GM21423 (cell line): ENCODE data around the gene PSMA5.
"Not testable (repeated sequence)": the region's sequence is repeated elsewhere in the genome, so short reads cannot be mapped to it uniquely, and the experiment has no call there.

Experiments
- ATAC-seq: cut with Tn5 transposase; IDR thresholded peaks from one replicate; pipeline ENCODE4 v1.9.1; 2021; ENCODE audit warnings: mild to moderate bottlenecking, moderate library complexity; ENCODE audit not compliant: unreplicated experiment

Gene PSMA5

DNA sequence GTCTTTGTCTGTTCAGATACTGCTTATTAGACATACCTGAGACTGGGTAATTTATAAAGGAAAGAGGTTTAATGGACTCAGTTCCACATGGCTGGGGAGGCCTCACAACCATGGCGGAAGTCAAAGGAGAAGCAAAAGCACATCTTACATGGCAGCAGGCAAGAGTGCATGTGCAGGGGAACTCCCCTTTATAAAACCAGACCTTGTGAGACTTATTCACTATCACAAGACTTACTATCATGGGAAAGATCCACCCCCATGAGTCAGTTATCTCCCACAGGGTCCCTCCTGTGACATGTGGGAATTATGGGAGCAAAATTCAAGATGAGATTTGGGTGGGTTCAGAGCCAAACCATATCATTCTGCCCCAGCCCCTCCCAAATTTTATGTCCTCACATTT lies 7.1 kb upstream of the PSMA5 start:
- ATAC-seq = no peak

DNA sequence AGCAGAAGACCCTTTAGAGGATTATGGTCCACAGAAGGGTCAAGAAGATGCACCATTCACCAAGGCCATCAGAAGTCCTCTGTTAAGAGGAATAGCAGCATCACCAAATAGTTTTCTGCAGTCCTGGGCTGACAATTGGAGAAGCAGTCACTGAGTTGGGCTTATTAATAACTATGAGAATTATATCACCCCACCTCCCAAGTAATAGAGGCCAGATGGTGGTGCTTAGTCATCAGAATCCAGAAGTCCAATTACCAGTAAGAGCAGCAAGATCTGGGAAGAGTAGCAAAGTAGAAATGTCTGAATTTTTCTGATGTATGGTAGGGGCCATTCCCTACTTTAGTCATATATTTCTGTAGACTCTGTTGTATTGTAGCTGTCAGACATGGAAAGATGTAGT lies 6.1 kb upstream of the PSMA5 start:
- ATAC-seq = no peak

DNA sequence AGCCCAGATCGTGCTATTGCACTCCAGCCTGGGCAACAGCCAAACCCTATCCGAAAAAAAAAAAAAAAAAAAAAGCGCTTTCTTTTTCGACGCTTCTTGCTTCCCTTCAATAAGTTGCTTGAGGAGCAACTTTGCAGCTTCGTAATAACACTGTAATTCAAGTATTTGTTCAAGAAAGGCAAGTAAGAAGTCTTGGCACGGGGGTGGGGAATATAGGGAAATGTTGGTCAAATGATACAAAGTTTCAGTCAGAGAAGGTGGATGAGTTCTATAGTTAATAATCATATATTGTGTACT lies 871 bp upstream of the PSMA5 start:
- ATAC-seq = no peak

DNA sequence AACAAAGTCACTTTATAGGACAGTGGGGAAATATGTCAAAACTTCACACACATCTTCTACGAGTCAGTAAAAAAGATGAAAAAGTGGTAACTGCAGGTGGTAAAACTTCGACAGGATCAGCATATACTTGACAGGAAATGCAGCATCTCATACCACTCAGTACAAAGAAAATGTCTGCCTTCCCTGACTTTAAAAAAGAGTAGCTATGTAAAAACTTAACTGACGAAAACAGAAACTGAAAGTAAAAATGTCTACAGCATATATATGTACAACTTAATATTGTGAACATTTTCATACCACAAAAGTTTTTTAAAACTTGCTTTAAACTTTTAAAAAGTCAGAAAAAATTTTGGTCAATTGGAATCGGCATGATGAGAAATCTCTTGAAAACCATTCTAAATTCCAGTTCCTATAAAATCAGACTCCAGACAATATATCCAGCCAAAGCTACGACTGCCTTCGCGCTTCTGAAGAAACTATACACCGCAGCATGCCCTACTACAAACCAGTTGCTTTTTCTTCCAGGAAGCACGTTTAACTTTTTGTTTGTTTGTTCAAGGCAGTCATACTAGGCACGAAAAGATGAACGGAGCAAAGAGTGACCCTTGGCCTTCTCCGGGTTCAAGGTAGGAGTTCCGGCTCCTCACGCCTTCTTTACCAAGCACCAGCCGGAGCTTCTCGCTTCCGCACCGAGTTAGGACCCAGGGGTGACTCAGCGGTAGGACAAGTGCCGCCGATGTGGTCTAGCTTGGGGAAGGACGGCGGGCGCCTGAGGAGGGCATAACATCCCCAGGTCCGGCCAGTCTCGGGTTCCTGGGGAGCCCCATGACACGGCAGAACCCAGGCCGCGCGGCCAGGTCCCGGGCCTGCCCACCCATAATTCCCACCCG lies 612 bp downstream of the PSMA5 start:
- peak; percentile 37 for ATAC-seq

DNA sequence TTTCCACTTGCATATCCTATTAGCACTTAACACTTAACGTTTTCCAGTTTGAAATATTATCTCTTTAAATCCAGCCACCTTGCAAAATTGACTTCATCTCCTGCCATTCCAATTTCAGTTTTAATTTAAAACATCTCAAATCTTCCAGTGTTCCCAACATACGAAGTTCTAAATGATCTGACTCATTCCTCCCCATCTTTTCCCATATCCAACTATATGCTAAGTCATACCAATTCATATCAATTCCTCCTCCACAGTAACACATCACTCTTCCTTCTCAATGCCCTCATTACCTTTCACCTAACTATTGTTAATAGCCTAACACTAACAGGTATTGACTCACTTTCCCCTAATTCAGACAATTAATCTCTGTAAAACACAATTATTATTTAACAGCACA lies 2.8 kb downstream of the PSMA5 start:
- no peak for ATAC-seq

DNA sequence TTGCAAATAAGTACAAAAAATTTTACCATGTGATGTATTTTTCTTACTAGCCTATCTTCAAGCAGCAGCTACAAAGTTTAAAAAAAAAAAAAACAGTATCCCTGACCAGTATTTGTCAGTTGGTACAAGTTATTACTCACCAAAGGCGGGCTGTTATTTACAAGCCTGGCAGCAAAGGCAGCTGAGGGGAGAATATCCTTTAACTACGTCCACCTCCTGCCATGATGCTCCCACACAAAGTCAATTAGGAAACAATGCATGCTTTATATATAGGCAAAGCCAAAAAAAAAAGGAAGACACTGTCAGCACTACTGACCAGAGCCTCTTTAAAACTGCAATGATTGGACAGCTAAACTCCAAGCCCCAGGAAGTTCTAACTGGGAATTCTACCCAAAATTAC lies 13.7 kb downstream of the PSMA5 start:
- ATAC-seq = no peak

DNA sequence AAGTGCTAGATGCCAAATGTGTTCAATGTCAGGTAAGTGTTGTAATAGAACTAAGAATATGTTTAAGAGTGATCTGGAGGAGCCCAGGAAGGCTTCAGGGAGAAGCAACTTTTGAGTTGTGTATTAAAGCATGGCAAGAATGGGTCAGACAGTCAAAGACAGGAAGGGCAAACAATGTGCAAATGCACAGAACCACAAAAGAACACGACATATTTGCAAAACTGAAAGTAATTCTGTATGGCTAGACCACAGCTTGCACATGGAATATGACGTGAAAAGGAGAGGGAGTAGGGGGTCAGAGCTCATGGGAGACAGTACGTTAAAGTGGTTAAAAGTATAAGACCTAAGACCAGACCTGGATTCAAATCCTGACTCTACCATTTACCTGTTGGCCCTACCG lies 21.4 kb downstream of the PSMA5 start:
- ATAC-seq = no peak

DNA sequence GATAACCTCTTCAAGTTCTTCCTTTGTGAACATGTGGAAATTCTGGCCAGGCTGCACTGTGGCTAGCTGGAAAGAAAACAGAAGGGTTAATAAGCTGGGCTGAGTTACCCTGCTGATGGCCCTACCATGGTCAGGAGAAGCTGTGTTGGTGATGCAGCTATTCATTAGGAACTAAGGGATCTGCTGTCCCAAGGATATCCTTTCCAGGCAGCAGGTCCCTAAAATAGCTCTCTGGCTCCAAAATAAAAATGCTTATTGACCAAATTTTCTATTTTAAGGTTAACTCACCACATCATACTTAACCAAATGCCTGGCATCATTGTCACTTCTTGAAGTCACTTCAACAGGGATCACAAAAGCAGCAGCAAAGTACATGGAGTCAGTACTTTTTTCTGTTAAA lies 24.2 kb downstream of the PSMA5 start:
- ATAC-seq = no peak

DNA sequence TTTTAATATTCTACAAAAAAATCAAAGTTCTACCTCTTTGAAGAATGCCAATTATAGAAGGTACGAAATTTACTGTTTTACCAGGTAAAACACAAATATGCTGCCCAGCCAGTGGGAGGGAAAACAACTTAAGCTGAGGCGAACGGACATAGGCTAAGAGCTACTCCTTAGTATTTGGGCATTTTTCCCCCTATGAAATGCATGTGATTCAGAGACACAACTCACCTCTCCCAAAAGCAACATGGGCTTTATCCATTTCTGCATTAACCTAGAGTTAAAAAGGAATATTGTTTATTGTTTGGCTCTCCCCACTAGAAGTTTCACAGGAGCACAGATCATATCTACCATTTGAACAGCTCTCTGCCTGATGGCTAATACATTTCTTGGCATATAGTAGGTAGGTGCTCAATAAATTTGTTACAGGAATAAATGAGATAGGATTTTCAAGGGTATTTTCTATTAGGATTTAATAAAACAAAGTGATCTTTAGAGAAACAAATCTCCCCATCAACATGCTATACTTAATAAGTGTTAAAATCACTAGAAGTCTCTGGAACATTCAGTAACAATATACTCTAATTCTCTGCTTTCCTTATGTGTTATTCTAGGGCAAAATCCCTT lies 26.1 kb downstream of the PSMA5 start:
- no peak for ATAC-seq

DNA sequence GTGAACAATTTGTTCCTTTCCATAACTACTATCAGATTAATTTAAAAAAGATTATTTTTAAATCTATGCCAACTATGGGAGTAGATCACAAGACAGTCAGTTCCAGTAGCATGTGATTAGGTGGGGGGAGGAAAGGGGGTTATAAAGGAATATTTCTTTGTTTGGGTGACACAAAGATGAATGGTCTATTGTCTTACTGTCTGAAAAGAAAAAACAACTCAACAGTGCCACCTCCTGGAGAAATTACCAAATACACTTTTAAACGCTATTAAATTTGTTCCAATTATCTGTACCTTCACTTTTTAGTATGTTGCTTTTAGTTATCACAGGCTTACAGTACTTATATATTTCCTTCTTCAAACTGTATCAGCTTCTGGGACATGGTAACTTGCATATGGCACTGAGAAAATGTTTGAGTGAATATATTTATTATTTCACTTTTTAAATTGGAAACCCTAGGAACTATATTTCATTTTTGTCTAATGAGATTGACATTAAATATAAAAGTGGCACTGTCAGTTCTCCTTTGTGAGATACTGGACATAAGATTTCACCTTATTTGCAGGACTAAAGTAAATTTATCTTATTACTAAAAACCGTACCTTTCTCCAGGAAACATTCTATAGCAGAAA lies 26.8 kb downstream of the PSMA5 start:
- no peak for ATAC-seq

DNA sequence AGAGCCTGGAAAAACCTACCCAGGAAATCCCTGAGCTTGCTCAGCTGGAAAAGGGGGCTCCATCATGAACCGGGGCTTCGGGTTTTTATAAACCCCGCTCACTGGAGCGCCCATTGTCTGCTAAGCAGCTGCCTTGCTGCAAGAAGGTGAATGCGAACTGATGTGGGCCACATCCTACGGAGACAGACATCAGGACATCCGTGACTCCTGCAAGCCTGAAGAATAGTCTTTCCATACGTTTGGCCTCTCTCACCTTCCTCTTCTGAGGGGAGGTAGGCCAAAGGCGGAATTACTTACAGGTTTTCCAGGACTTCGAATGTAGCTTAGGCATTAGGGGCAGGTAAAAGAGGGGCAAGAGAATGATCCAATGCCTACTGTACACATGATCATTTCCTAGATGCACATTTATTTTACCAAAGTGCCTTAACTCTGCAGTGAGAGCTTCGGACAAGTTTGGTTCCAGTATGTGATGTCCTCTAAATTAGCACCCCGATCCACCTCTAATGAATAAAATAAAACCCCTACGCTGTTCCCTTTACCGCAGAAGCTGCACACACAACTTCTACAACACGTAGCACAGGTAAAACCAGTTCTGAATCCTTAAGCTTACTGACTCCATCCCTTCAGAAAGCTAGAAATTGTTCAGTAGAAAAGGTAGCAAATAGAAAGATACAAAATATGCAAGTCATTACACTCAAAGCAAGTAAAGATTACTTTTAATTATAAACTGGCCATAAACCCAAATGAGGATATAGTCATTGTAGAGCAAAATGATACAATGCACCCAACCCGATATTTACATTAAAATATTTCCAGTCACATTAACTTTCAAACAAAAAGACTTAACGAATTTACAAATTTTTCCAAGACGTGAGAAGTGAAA lies 27.7 kb downstream of the PSMA5 start:
- no peak for ATAC-seq

DNA sequence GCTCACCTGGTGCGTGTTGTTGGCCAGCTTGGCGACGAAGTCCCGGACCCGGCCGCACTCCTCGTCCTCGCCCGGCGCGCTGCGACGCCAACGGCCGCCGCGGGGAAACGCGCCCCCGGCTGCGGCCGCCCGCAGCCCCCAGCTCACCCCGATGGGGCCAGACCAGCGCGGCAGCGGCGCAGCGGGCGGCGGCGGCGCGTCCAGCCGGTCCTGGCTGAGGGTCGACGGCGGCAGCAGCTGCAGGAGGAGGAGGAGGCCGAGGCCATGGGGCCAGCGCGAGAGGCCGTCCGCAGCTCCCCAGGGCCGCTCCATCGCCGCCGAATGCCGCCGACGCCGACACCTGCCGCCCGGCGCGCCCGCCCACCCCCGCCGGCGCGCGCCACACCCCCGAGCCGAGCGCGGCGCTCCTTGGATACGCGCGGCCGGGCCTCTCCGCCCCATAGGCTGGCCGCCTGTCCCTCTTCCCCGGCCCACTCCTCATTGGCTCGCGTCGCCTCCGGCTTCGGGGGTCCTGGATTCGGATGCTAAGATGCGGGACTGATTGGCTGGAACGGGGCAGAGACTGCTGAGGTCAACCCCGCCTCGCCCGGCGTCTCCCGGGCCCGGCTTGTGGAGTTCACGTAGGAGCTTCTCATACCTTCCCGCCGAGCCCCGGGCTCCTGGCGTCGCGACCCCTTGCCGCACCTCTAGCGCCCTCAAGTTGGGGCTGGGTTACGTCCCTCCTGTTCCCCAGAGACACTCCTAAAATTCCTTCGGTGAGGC lies 28.5 kb downstream of the PSMA5 start, which contains the start of gene SORT1:
SORT1 (minus strand) TSS at position 338 of the 762 bp plus-strand sequence; CDS start at position 312, 26 bp downstream.
- peak; percentile 76 for ATAC-seq

DNA sequence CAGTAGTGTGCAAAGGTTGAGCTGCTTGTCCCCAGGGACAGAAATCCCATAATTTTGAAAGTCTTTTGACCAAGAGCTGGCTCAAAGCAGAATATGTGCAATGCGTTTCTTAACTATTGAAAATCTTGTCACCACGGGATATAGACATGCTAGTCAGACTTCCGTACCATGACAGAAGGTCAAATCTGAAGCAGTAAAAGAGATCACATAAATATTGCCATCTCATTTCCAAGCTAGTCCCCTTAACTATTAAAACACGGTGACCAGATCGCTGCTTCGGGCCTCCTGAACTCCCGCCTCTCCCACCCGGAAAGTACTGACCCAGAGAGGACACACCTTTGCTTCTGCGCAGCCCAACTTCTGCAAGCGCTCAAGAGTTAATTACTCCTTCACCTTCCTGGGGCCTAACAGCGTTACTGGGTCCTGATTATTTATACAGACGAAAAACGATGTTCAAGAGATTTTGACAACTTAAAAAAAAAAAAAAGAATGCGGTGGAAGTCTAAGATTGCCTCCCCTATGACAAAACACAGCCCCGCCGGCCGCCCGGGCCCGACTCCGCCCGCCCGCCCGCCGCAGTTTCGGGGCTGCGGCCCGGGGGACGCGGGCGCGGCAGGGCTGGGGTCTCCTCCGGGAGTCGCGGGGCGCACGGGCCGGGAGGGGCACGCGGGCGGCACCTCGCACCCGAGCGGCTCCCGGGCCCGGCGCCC lies 29.2 kb downstream of the PSMA5 start:
- ATAC-seq = no peak

DNA sequence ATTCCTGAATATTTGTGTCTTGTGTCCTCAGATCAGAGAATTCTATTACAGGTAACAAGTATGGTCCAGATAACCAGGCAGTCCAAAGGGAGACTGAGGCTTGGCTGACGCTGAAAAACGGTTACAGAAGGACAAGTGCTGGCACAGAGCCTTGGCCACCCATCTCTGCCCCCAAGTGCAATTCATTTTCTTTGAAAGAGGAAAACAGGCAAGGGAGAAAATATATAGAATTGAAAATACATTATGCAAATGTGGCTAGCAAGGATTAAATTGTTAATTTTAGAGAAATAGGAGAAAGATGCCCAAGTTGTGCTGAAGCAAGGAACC lies 29.8 kb downstream of the PSMA5 start:
- no peak for ATAC-seq

DNA sequence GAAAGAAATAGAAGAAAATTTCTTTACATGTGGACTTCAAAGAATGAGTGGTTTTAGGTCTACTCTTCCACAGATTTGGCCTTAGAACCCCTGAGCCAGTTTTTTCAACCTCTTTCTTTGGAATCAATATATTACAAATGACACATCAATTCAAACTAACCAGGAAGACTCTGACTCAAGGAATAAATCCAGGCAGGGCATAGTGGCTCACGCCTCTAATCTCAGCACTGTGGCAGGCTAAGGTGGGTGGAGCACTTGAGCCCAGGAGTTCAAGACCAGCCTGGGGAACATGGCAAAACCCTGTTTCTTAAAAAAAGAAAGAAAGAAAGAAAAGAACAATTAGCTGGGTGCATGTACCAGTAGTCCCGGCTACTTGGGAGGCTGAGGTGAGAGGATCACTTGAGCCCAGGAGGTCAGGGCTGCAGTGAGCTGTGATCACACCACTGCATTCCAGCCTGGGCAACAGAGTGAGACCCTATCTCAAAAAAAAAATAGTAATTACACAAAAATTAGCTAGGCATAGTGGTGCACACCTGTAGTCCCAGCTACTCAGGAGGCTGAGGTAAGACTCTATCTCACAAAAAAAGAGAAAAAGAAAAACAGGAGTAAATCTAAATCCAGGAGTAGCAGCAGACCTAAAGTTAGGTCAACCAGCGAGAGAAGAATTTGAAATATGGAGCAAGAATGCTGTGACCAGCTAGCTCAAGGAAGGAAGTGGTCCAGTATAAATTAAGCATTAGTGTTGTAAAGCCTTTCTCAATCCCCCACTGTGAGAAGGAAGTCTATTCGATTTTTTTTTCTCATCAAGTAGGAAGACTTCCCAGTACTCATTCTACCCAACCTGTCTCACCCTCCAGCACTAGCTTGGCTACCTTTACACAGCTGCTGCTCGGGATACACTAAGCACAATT lies 30.4 kb downstream of the PSMA5 start:
- no peak for ATAC-seq

DNA sequence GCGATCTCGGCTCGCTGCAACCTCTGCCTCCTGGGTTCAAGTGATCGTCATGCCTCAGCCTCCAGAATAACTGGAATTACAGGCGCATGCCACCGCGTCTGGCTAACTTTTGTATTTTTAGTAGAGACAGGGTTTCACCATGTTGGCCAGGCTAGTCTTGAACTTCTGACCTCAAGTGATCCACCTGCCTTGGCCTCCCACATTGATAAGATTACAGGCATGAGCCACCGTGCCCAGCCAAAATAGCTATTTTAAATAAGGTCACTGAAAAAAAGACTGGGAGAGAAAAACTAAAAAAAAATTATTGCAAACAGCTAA lies 31.0 kb downstream of the PSMA5 start:
- ATAC-seq = not testable (repeated sequence)

DNA sequence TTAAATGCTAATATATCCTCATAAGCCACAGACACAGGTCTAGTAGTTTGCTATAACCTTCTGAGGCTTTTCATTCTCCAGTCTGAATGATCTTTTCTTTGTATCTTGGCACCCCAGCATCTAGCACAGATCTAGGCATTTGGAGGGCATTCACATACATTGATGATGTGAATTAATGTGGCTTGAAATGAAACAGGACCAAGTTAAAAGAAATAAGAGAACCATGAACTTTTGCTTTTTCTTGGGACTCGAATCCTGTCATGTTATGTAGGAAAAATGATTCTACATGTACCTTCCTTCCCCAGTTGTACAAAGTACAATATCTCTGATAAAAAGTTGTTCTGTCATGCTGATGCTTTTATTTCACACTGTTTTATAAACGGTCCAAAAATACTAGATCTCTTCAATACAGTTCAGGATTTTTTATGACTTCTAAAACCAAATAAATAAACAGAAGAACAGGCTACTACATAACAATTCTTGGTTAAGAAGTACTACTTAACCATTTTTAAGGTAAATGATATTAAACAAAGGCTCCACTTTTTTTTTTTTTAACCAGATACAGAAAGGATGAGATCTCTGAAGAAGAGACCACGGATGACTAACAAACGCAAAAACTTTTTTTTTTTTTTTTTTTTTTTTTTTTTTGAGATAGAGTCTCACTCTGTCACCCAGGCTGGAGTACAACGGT lies 31.5 kb downstream of the PSMA5 start:
- no peak for ATAC-seq

DNA sequence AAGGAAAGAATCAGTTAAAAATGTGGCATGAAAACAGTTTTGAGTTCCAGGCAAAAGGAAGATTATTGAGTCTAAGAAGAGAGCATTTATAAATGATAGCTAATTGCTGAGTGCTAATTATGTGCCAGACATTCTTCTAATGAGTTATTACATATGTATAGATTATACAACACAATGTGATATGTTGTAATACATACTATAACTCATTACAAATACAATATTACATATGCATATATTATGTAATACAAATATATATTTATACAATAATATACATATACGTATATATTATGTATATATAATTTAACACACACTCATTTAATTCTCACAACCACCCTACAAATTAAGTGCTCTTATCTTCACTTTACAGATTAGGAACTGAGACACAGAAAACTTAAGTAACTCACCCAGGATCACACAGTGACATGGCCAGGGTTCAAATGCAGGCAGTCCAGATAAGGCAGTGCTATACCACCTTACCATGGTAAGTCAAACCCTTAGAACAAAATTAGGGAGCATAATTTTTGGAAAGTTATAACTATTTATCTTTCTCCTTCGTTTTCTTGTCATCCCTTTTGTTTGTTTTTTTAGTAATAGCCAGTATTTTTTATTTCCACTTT lies 32.5 kb downstream of the PSMA5 start:
- no peak for ATAC-seq
